Measurements from ENCODE around the gene MBL2. TPM values are rescaled to one million over a fixed set of nuclear protein-coding genes. Genes with fewer than 3 reads are reported as not detected.

Gene MBL2
- total RNA-seq, 2 donors from 2014 or later, result not detected

- H3K36me3 Mint-ChIP-seq (ENCODE audit: low read depth), result no peaks in the 10 kb centered on the region
- Histone ChIP-seq H3K27me3 (ENCODE audit: control insufficient read depth, insufficient read depth, low read length, poor library complexity, severe bottlenecking) (no peaks in the 10 kb centered on the region), H3K4me3 (ENCODE audit: low read length) (no peak overlapping the region), H3K27ac (ENCODE audit: low read depth, low read length) (no peak overlapping the region), H3K4me1 (ENCODE audit: control insufficient read depth, insufficient read depth, low read length) (no peaks in the 10 kb centered on the region), H3K36me3 (ENCODE audit: control insufficient read depth, insufficient read depth, low read length) (no peaks in the 10 kb centered on the region), H3K9ac (ENCODE audit: extremely low read depth, low read length, poor library complexity, severe bottlenecking) (no peak overlapping the region), H3K9me3 (ENCODE audit: control insufficient read depth, low read length) (no peaks in the 10 kb centered on the region)
- H3K4me1 Mint-ChIP-seq, result no peaks in the 10 kb centered on the region
- H3K9me3 Mint-ChIP-seq, result no peaks in the 10 kb centered on the region
- 90 to 92% methylated on average over 2 to 3 of the region's 3 CpGs for WGBS, 2 experiments (ENCODE audit: insufficient coverage in 1 of 2, insufficient read length in 1 of 2)
- no peaks in the 10 kb centered on the region for H3K27me3 Mint-ChIP-seq (ENCODE audit: insufficient read depth)
- DNase-seq, result no peak
- H3K27ac Mint-ChIP-seq, result no peak overlapping the region
- TF ChIP-seq CTCF (conservative IDR thresholded peaks at IDR 0.05), result no peak
- no peak overlapping the region for H3K4me3 Mint-ChIP-seq
Observed at GRCh38 chr10:52768001-52768532, 4.5 kb downstream of the MBL2 start.

- DNase-seq, result peak; percentile 15
- H3K9me3 Mint-ChIP-seq, result no peaks in the 10 kb centered on the region
- no peaks in the 10 kb centered on the region for H3K27me3 Mint-ChIP-seq (ENCODE audit: insufficient read depth)
- no peak overlapping the region for H3K9ac ChIP-seq (ENCODE audit: extremely low read depth, low read length, poor library complexity, severe bottlenecking)
- TF ChIP-seq CTCF (conservative IDR thresholded peaks at IDR 0.05), result no peak
- no peaks in the 10 kb centered on the region for H3K27me3 ChIP-seq (ENCODE audit: control insufficient read depth, insufficient read depth, low read length, poor library complexity, severe bottlenecking)
- no peaks in the 10 kb centered on the region for H3K9me3 ChIP-seq (ENCODE audit: control insufficient read depth, low read length)
- no peaks in the 10 kb centered on the region for H3K4me1 Mint-ChIP-seq
- H3K27ac Mint-ChIP-seq, result no peak overlapping the region
- WGBS, 2 experiments (ENCODE audit: insufficient coverage in 1 of 2, insufficient read length in 1 of 2), result 85 to 93% methylated on average over 5 of the region's 5 CpGs
- no peaks in the 10 kb centered on the region for H3K36me3 Mint-ChIP-seq (ENCODE audit: low read depth)
- H3K4me3 Mint-ChIP-seq, result no peak overlapping the region
- H3K27ac ChIP-seq (ENCODE audit: low read depth, low read length), result no peak overlapping the region
- no peaks in the 10 kb centered on the region for H3K36me3 ChIP-seq (ENCODE audit: control insufficient read depth, insufficient read depth, low read length)
- no peak overlapping the region for H3K4me3 ChIP-seq (ENCODE audit: low read length)
- H3K4me1 ChIP-seq (ENCODE audit: control insufficient read depth, insufficient read depth, low read length), result no peaks in the 10 kb centered on the region
Observed at GRCh38 chr10:52762088-52762487, 10.5 kb downstream of the MBL2 start.

GRCh38 chr10:52759154-52759553, 13.4 kb downstream of the MBL2 start:
- Mint-ChIP-seq H3K27me3 (ENCODE audit: insufficient read depth) (no peaks in the 10 kb centered on the region), H3K36me3 (ENCODE audit: low read depth) (no peaks in the 10 kb centered on the region), H3K4me1 (no peaks in the 10 kb centered on the region), H3K4me3 (no peak overlapping the region), H3K27ac (no peak overlapping the region), H3K9me3 (no peaks in the 10 kb centered on the region)
- Histone ChIP-seq H3K9me3 (ENCODE audit: control insufficient read depth, low read length) (no peaks in the 10 kb centered on the region), H3K36me3 (ENCODE audit: control insufficient read depth, insufficient read depth, low read length) (no peaks in the 10 kb centered on the region), H3K27me3 (ENCODE audit: control insufficient read depth, insufficient read depth, low read length, poor library complexity, severe bottlenecking) (no peaks in the 10 kb centered on the region), H3K9ac (ENCODE audit: extremely low read depth, low read length, poor library complexity, severe bottlenecking) (no peak overlapping the region), H3K27ac (ENCODE audit: low read depth, low read length) (no peak overlapping the region), H3K4me1 (ENCODE audit: control insufficient read depth, insufficient read depth, low read length) (no peaks in the 10 kb centered on the region), H3K4me3 (ENCODE audit: low read length) (no peak overlapping the region)
- 86% methylated on average over 3 of the region's 3 CpGs; no CpG with 5 or more reads in 1 of the 2 experiments for WGBS, 2 experiments (ENCODE audit: insufficient coverage in 1 of 2, insufficient read length in 1 of 2)
- no peak for TF ChIP-seq CTCF (conservative IDR thresholded peaks at IDR 0.05)
- DNase-seq, result no peak

Data from endodermal cell (in vitro differentiated cells).